ENCODE data around the gene FTMT. TPM values are rescaled to one million over a fixed set of nuclear protein-coding genes. Genes with fewer than 3 reads are reported as not detected.
"Not testable (repeated sequence)": the region's sequence is repeated elsewhere in the genome, so short reads cannot be mapped to it uniquely, and the experiment has no call there.

Gene FTMT
- total RNA-seq: not detected

GRCh38 chr5:121851643-121852574 is at the start of gene FTMT:
TSS of gene FTMT (plus strand) at chr5:121851882. CDS start at chr5:121851964, 82 bp downstream.
- no peak for TF ChIP-seq POLR2AphosphoS5 (IDR thresholded peaks at IDR 0.05)
- no peak for TF ChIP-seq POLR2A (IDR thresholded peaks at IDR 0.05)
- TF ChIP-seq, protein P1, sequence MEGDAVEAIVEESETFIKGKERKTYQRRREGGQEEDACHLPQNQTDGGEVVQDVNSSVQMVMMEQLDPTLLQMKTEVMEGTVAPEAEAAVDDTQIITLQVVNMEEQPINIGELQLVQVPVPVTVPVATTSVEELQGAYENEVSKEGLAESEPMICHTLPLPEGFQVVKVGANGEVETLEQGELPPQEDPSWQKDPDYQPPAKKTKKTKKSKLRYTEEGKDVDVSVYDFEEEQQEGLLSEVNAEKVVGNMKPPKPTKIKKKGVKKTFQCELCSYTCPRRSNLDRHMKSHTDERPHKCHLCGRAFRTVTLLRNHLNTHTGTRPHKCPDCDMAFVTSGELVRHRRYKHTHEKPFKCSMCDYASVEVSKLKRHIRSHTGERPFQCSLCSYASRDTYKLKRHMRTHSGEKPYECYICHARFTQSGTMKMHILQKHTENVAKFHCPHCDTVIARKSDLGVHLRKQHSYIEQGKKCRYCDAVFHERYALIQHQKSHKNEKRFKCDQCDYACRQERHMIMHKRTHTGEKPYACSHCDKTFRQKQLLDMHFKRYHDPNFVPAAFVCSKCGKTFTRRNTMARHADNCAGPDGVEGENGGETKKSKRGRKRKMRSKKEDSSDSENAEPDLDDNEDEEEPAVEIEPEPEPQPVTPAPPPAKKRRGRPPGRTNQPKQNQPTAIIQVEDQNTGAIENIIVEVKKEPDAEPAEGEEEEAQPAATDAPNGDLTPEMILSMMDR (IDR thresholded peaks at IDR 0.05): no peak
- no peak for TF ChIP-seq EP300 (IDR thresholded peaks at IDR 0.05)
- Histone ChIP-seq H3K9me3 (peaks cover 0 to 12% (median 0%) of the 10 kb centered on the region in 4 donors), H3K4me3 (no peak within 1 kb of the TSS), H3K4me1 (no peaks in the 10 kb centered on the region), H3K27me3 (no peaks in the 10 kb centered on the region), H3K27ac (no peak within 1 kb of the TSS), H3K36me3 (no peaks in the 10 kb centered on the region)
- DNase-seq (peak in 1 of 2 donors; percentile 72), ATAC-seq (ENCODE audit: low FRiP score in 2 of 2) (peak in 1 of 2 donors; percentile 11)
- 95 to 97% methylated on average over 70 to 75 of the region's 77 CpGs for WGBS, 2 donors

DNA sequence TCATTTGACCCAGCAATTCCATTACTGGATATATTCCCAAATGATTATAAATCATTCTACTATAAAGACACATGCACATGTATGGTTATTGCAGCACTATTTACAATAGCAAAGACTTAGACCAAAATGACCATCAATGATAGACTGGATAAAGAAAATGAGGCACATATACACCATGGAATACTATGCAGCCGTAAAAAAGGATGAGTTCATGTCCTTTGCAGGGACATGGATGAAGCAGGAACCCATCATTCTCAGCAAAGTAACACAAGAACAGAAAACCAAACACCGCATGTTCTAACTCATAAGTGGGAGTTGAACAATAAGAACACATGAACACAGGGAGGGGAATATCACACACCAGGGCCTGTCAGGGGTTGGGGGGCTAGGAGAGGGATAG is 46.4 kb upstream of the FTMT start:
- H3K27me3 ChIP-seq; H3K4me1 ChIP-seq; ATAC-seq (ENCODE audit: low FRiP score in 2 of 2); H3K4me3 ChIP-seq; H3K9me3 ChIP-seq; H3K36me3 ChIP-seq; DNase-seq; H3K27ac ChIP-seq: not testable (repeated sequence)
- WGBS, 2 donors: 81 to 87% methylated on average over 2 of the region's 2 CpGs

DNA sequence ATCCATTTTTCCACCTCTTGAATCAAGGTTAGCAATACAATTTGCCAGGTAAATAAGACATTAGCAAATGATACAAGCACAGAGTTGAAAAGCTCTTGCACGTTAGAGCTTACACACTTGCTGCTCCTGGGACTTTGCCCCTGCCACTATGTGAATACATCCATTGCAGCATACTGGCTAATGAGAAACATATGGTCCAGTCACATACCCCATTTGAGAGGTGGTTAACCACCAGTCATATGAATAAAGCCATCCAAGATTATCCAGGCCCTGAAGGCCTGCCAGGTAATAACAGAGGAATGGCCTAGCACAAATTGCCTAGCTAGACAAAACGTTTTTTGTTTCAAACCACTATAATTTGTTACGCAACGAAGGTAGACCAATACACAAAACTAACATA is 45.8 kb upstream of the FTMT start:
- no peak overlapping the region for H3K4me3 ChIP-seq
- no peaks in the 10 kb centered on the region for H3K27me3 ChIP-seq
- no peak overlapping the region for H3K27ac ChIP-seq
- H3K4me1 ChIP-seq: no peaks in the 10 kb centered on the region
- WGBS, 2 donors: 71 to 79% methylated on average over 4 of the region's 4 CpGs
- no peaks in the 10 kb centered on the region for H3K36me3 ChIP-seq
- no peaks in the 10 kb centered on the region for H3K9me3 ChIP-seq
- no peak for ATAC-seq (ENCODE audit: low FRiP score in 2 of 2)
- TF ChIP-seq POLR2AphosphoS5 (IDR thresholded peaks at IDR 0.05): no peak
- no peak for TF ChIP-seq POLR2A (IDR thresholded peaks at IDR 0.05)
- no peak for TF ChIP-seq EP300 (IDR thresholded peaks at IDR 0.05)
- no peak for DNase-seq

- Histone ChIP-seq H3K4me3 (no peak overlapping the region), H3K36me3 (no peaks in the 10 kb centered on the region), H3K27ac (no peak overlapping the region), H3K27me3 (no peaks in the 10 kb centered on the region), H3K9me3 (no peaks in the 10 kb centered on the region), H3K4me1 (no peaks in the 10 kb centered on the region)
- no peak for DNase-seq
- TF ChIP-seq EP300 (IDR thresholded peaks at IDR 0.05) (no peak), POLR2A (IDR thresholded peaks at IDR 0.05) (no peak), POLR2AphosphoS5 (IDR thresholded peaks at IDR 0.05) (no peak)
- TF ChIP-seq, protein P1 (IDR thresholded peaks at IDR 0.05): no peak
- no peak for ATAC-seq (ENCODE audit: low FRiP score in 2 of 2)
These were observed 35.5 kb upstream of the FTMT start for GRCh38 chr5:121816164-121816563.

DNA sequence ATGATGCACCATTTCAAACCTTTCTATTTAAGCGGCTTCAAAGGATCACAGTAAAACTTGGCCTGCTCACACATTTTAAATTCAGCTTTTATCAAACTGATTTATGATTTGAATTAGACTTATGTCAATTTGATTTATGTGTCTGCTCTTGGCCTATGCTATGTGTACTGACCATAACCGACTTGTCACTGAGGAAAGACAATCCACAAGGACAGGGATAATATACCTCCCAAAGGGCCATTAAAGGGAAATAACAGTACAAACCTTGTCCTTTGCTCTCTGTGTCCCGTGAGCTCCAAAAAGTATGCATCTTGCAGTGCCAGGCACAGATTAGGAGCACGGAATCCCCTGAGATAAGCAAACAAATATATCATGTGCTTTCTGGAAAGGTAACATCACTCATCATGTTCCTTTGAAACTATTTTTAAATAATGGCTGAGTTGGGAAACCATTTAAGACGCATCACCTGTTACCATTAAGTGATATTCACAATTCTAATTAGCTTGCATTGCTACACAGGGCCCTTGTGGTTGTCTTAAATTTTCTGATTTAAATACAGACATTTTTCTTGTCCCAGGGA is 31.9 kb upstream of the FTMT start:
- TF ChIP-seq EP300 (IDR thresholded peaks at IDR 0.05) (no peak), POLR2AphosphoS5 (IDR thresholded peaks at IDR 0.05) (no peak), POLR2A (IDR thresholded peaks at IDR 0.05) (no peak)
- TF ChIP-seq, protein P1 (IDR thresholded peaks at IDR 0.05): no peak
- Histone ChIP-seq H3K4me3 (no peak overlapping the region), H3K27me3 (no peaks in the 10 kb centered on the region), H3K9me3 (no peaks in the 10 kb centered on the region), H3K36me3 (no peaks in the 10 kb centered on the region), H3K27ac (no peak overlapping the region), H3K4me1 (no peaks in the 10 kb centered on the region)
- no peak for ATAC-seq (ENCODE audit: low FRiP score in 2 of 2)
- 67 to 69% methylated on average over 5 of the region's 5 CpGs for WGBS, 2 donors
- no peak for DNase-seq

Data from upper lobe of left lung (tissue), 6 donors.